Common myeloid progenitor, CD34-positive (primary cell): Measurements from ENCODE around the gene AEBP1.

Experiments
- CTCF ChIA-PET: fragments of 350-600 bp; sonication (Branson Sonifier 250); formaldehyde crosslinking; loops from one replicate; lab custom pipeline; 2021; ENCODE audit warnings: antibody characterized with exemption; lab: Charles Lee
- POLR2A ChIA-PET: fragments of 350-600 bp; sonication (Branson Sonifier 250); formaldehyde crosslinking; loops from one replicate; lab custom pipeline; 2021; ENCODE audit warnings: antibody characterized with exemption; lab: Charles Lee
- DNase-seq, 3 donors: peaks; one replicate each; pipeline versions ENCODE4 v3.0.0 to v3.0.0-alpha.2; 2013
- H3K27ac ChIP-seq, 2 experiments: 1 replicate in 1 of 2; 2 replicates in 1 of 2; pipeline ENCODE4 v1.7.0; 2013; ENCODE audit warnings: inconsistent platforms in 2 of 2, low read length in 2 of 2, mild to moderate bottlenecking in 2 of 2, low read depth in 1 of 2, moderate library complexity in 1 of 2; ENCODE audit not compliant: severe bottlenecking in 2 of 2, insufficient read depth in 1 of 2, poor library complexity in 1 of 2
- H3K27me3 ChIP-seq, 5 experiments: replicated peaks in 2 of 5; 1 replicate in 3 of 5; 2 replicates in 2 of 5; pipeline versions ENCODE4 v1.6.1 to v1.7.0; 2013; ENCODE audit warnings: low read length in 4 of 5, mild to moderate bottlenecking in 2 of 5, moderate library complexity in 2 of 5, inconsistent platforms in 1 of 5; ENCODE audit not compliant: insufficient read depth in 5 of 5, control insufficient read depth in 4 of 5
- H3K36me3 ChIP-seq, 4 experiments: 1 replicate in 2 of 4; 2 replicates in 2 of 4; pipeline versions ENCODE4 v1.6.1 to v1.7.0; 2013; ENCODE audit warnings: low read length in 3 of 4, control low read depth in 1 of 4, mild to moderate bottlenecking in 1 of 4; ENCODE audit not compliant: control insufficient read depth in 4 of 4, insufficient read depth in 4 of 4
- H3K4me1 ChIP-seq, 4 experiments: 1 replicate in 3 of 4; 2 replicates in 1 of 4; pipeline versions ENCODE4 v1.6.1 to v1.7.1; 2013; ENCODE audit warnings: low read length in 3 of 4, mild to moderate bottlenecking in 3 of 4, control low read depth in 1 of 4, inconsistent platforms in 1 of 4, moderate library complexity in 1 of 4; ENCODE audit not compliant: control insufficient read depth in 4 of 4, insufficient read depth in 4 of 4; ENCODE audit errors: control extremely low read depth in 1 of 4
- H3K4me3 ChIP-seq, 7 experiments: 1 replicate in 4 of 7; 2 replicates in 3 of 7; pipeline versions ENCODE4 v1.5.1 to v1.7.0; 2013; ENCODE audit warnings: mild to moderate bottlenecking in 7 of 7, low read length in 6 of 7, moderate library complexity in 6 of 7, inconsistent platforms in 2 of 7, low read depth in 2 of 7, control low read depth in 1 of 7; ENCODE audit not compliant: insufficient read depth in 4 of 7, control insufficient read depth in 1 of 7; ENCODE audit errors: extremely low read depth in 1 of 7
- H3K9me3 ChIP-seq, 5 experiments: 1 replicate in 4 of 5; 2 replicates in 1 of 5; pipeline versions ENCODE4 v1.6.1 to v1.7.1; 2013; ENCODE audit warnings: low read length in 4 of 5, mild to moderate bottlenecking in 2 of 5, inconsistent platforms in 1 of 5, low read depth in 1 of 5, moderate library complexity in 1 of 5; ENCODE audit not compliant: control insufficient read depth in 4 of 5, insufficient read depth in 2 of 5; ENCODE audit errors: control extremely low read depth in 1 of 5
- WGBS: methylation state at CpG from one replicate; pipeline ENCODE4 v1.1.5; 2013; ENCODE audit not compliant: insufficient coverage; 5-methylcytosine and 5-hydroxymethylcytosine counted together

AEBP1 gene

GRCh38 chr7:44063894-44064651 is 40.1 kb upstream of the AEBP1 start:
- no peaks in the 10 kb centered on the region for H3K9me3 ChIP-seq
- ChIA-PET POLR2A (no interaction called here), CTCF (interaction anchor here (0.7 to 1.6 kb wide), 4 partner anchors 9 to 21 kb away, joined by 3 to 7 read pairs (median 4); no protein-coding TSS in a partner anchor)
- peaks cover 5 to 36% (median 31%) of the 10 kb centered on the region in 4 experiments for H3K36me3 ChIP-seq
- no peak for DNase-seq
- no peak overlapping the region for H3K27ac ChIP-seq
- H3K4me3 ChIP-seq = no peak overlapping the region
- peaks cover 0 to 16% (median 11%) of the 10 kb centered on the region in 4 experiments for H3K4me1 ChIP-seq
- H3K27me3 ChIP-seq = peaks cover 0 to 13% (median 8%) of the 10 kb centered on the region in 5 experiments
- 81% methylated on average over 15 of the region's 16 CpGs for WGBS

- POLR2A ChIA-PET = no interaction called here
- Histone ChIP-seq H3K36me3 (peaks cover 5 to 28% (median 23%) of the 10 kb centered on the region in 4 experiments), H3K4me3 (no peak overlapping the region), H3K27me3 (peaks cover 0 to 13% (median 8%) of the 10 kb centered on the region in 5 experiments), H3K9me3 (no peaks in the 10 kb centered on the region), H3K4me1 (peaks cover 0 to 16% (median 11%) of the 10 kb centered on the region in 4 experiments), H3K27ac (no peak overlapping the region)
- WGBS = 58% methylated on average over 31 of the region's 33 CpGs
- no peak for DNase-seq
- CTCF ChIA-PET = interaction anchor here (1.0 to 1.9 kb wide), 3 partner anchors 12 to 17 kb away, joined by 3 to 6 read pairs (median 4); no protein-coding TSS in a partner anchor
These were observed 39.2 kb upstream of the AEBP1 start for GRCh38 chr7:44064791-44065430.

- no peak within 1 kb of the TSS for H3K4me3 ChIP-seq
- ChIA-PET CTCF (interaction anchor here (1.0 to 1.9 kb wide), 3 partner anchors 11 to 18 kb away, joined by 4 to 6 read pairs (median 5); no protein-coding TSS in a partner anchor), POLR2A (interaction anchor here (0.7 kb wide), 1 partner anchor 21 kb away, joined by 4 read pairs; the partner anchor contains the start of gene DBNL)
- peaks cover 0 to 13% (median 8%) of the 10 kb centered on the region in 5 experiments for H3K27me3 ChIP-seq
- WGBS = 44% methylated on average over 13 of the region's 14 CpGs
- peaks cover 4 to 21% (median 17%) of the 10 kb centered on the region in 4 experiments for H3K36me3 ChIP-seq
- peaks cover 0 to 16% (median 11%) of the 10 kb centered on the region in 4 experiments for H3K4me1 ChIP-seq
- H3K9me3 ChIP-seq = no peaks in the 10 kb centered on the region
- peak in 2 of 3 donors; percentile 37 to 42 for DNase-seq
- no peak within 1 kb of the TSS for H3K27ac ChIP-seq
These were observed 38.6 kb upstream of the AEBP1 start, which contains the start of gene PGAM2 for GRCh38 chr7:44065431-44066110. PGAM2 (minus strand) TSS chr7:44065567; CDS start chr7:44065529, 38 bp downstream.

- WGBS = 62% methylated on average over 2 of the region's 6 CpGs
- Histone ChIP-seq H3K27me3 (peaks cover 0 to 13% (median 8%) of the 10 kb centered on the region in 5 experiments), H3K36me3 (peaks cover 2 to 16% (median 13%) of the 10 kb centered on the region in 4 experiments), H3K9me3 (no peaks in the 10 kb centered on the region), H3K27ac (no peak overlapping the region), H3K4me3 (no peak overlapping the region), H3K4me1 (peaks cover 0 to 16% (median 11%) of the 10 kb centered on the region in 4 experiments)
- POLR2A ChIA-PET = interaction anchor here (0.7 kb wide), 1 partner anchor 21 kb away, joined by 4 read pairs; the partner anchor contains the start of gene DBNL
- CTCF ChIA-PET = interaction anchor here (1.0 to 1.9 kb wide), 2 partner anchors 10 to 15 kb away, joined by 5 to 6 read pairs; no protein-coding TSS in a partner anchor
- DNase-seq = no peak
These were observed 38.1 kb upstream of the AEBP1 start for GRCh38 chr7:44066111-44066460.

- 80% methylated on average over 7 of the region's 7 CpGs for WGBS
- ChIA-PET POLR2A (no interaction called here), CTCF (interaction anchor here (1.0 to 1.9 kb wide), 2 partner anchors 10 to 15 kb away, joined by 5 to 6 read pairs; no protein-coding TSS in a partner anchor)
- Histone ChIP-seq H3K4me1 (peaks cover 0 to 16% (median 11%) of the 10 kb centered on the region in 4 experiments), H3K27me3 (peaks cover 0 to 13% (median 8%) of the 10 kb centered on the region in 5 experiments), H3K9me3 (no peaks in the 10 kb centered on the region), H3K27ac (no peak overlapping the region), H3K36me3 (peaks cover 0 to 11% (median 10%) of the 10 kb centered on the region in 4 experiments), H3K4me3 (no peak overlapping the region)
- no peak for DNase-seq
These were observed 37.6 kb upstream of the AEBP1 start for GRCh38 chr7:44066494-44067063.
